ENCODE results near the gene LYRM4.

LYRM4 gene

GRCh38 chr6:5201271-5201670 lies 59.5 kb downstream of the LYRM4 start:
- H3K27ac ChIP-seq (ENCODE audit: low read depth, low read length, poor library complexity, severe bottlenecking): no peak overlapping the region
- peaks cover 7% of the 10 kb centered on the region for H3K4me1 ChIP-seq (ENCODE audit: insufficient read depth, low read length, severe bottlenecking)
- H3K4me3 ChIP-seq (ENCODE audit: low read depth, low read length, poor library complexity, severe bottlenecking): no peak overlapping the region
- no peaks in the 10 kb centered on the region for H3K79me2 ChIP-seq (ENCODE audit: insufficient read depth, low read length)
- no peak overlapping the region for H2AFZ ChIP-seq (ENCODE audit: low read length)
- H3K36me3 ChIP-seq (ENCODE audit: insufficient read depth, low read length): no peaks in the 10 kb centered on the region
- H3K9ac ChIP-seq (ENCODE audit: low read length): no peak overlapping the region
- no peaks in the 10 kb centered on the region for H3K27me3 ChIP-seq (ENCODE audit: insufficient read depth, low read length)
- H4K20me1 ChIP-seq (ENCODE audit: insufficient read depth, low read length): no peaks in the 10 kb centered on the region
- H3K4me2 ChIP-seq (ENCODE audit: low read length): no peak overlapping the region
- H3K9me3 ChIP-seq (ENCODE audit: low read length): no peaks in the 10 kb centered on the region
- TF ChIP-seq EZH2 (IDR thresholded peaks at IDR 0.05; ENCODE audit: borderline replicate concordance, low read length) (no peak), CTCF (IDR thresholded peaks at IDR 0.05; ENCODE audit: low read length) (no peak)
- no peaks in the 10 kb centered on the region for H3K9me2 ChIP-seq (ENCODE audit: low read depth, low read length)
- H3F3A ChIP-seq (ENCODE audit: insufficient read depth, low read length): no peaks in the 10 kb centered on the region

- Histone ChIP-seq H3K9me3 (ENCODE audit: low read length) (no peaks in the 10 kb centered on the region), H3K36me3 (ENCODE audit: insufficient read depth, low read length) (no peaks in the 10 kb centered on the region), H3K4me1 (ENCODE audit: insufficient read depth, low read length, severe bottlenecking) (no peaks in the 10 kb centered on the region), H3K9ac (ENCODE audit: low read length) (no peak overlapping the region), H2AFZ (ENCODE audit: low read length) (no peak overlapping the region), H3K27me3 (ENCODE audit: insufficient read depth, low read length) (no peaks in the 10 kb centered on the region), H3K9me2 (ENCODE audit: low read depth, low read length) (no peaks in the 10 kb centered on the region), H3K4me2 (ENCODE audit: low read length) (no peak overlapping the region), H3K27ac (ENCODE audit: low read depth, low read length, poor library complexity, severe bottlenecking) (no peak overlapping the region), H3F3A (ENCODE audit: insufficient read depth, low read length) (no peaks in the 10 kb centered on the region), H4K20me1 (ENCODE audit: insufficient read depth, low read length) (no peaks in the 10 kb centered on the region), H3K79me2 (ENCODE audit: insufficient read depth, low read length) (no peaks in the 10 kb centered on the region), H3K4me3 (ENCODE audit: low read depth, low read length, poor library complexity, severe bottlenecking) (no peak overlapping the region)
- TF ChIP-seq CTCF (IDR thresholded peaks at IDR 0.05; ENCODE audit: low read length) (no peak), EZH2 (IDR thresholded peaks at IDR 0.05; ENCODE audit: borderline replicate concordance, low read length) (no peak)
Observed at GRCh38 chr6:5199702-5200101, 61.0 kb downstream of the LYRM4 start.

GRCh38 chr6:5199283-5199682 lies 61.5 kb downstream of the LYRM4 start:
- Histone ChIP-seq H3K4me1 (ENCODE audit: insufficient read depth, low read length, severe bottlenecking) (no peaks in the 10 kb centered on the region), H3K27ac (ENCODE audit: low read depth, low read length, poor library complexity, severe bottlenecking) (no peak overlapping the region), H3K27me3 (ENCODE audit: insufficient read depth, low read length) (no peaks in the 10 kb centered on the region), H2AFZ (ENCODE audit: low read length) (no peak overlapping the region), H3K36me3 (ENCODE audit: insufficient read depth, low read length) (no peaks in the 10 kb centered on the region), H4K20me1 (ENCODE audit: insufficient read depth, low read length) (no peaks in the 10 kb centered on the region), H3K9me2 (ENCODE audit: low read depth, low read length) (no peaks in the 10 kb centered on the region), H3K4me2 (ENCODE audit: low read length) (no peak overlapping the region), H3K9ac (ENCODE audit: low read length) (no peak overlapping the region), H3F3A (ENCODE audit: insufficient read depth, low read length) (no peaks in the 10 kb centered on the region), H3K9me3 (ENCODE audit: low read length) (no peaks in the 10 kb centered on the region), H3K79me2 (ENCODE audit: insufficient read depth, low read length) (no peaks in the 10 kb centered on the region), H3K4me3 (ENCODE audit: low read depth, low read length, poor library complexity, severe bottlenecking) (no peak overlapping the region)
- TF ChIP-seq EZH2 (IDR thresholded peaks at IDR 0.05; ENCODE audit: borderline replicate concordance, low read length): no peak
- no peak for TF ChIP-seq CTCF (IDR thresholded peaks at IDR 0.05; ENCODE audit: low read length)

Data from OCI-LY1 (cell line).